ENCODE data around the gene CLEC3B. TPM values are rescaled to one million over a fixed set of nuclear protein-coding genes. Genes with fewer than 3 reads are reported as not detected.
"Not testable (repeated sequence)": the region's sequence is repeated elsewhere in the genome, so short reads cannot be mapped to it uniquely, and the experiment has no call there.

Gene CLEC3B, protein sequence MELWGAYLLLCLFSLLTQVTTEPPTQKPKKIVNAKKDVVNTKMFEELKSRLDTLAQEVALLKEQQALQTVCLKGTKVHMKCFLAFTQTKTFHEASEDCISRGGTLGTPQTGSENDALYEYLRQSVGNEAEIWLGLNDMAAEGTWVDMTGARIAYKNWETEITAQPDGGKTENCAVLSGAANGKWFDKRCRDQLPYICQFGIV
- total RNA-seq: 70.8 TPM
- long read RNA-seq, transcript CLEC3B-201 (3 exons, 936 nt): major isoform, 39 of 40 reads
- long read RNA-seq, partial matches to known transcripts: 0 of 40 reads
- long read RNA-seq, other reads (novel, unspliced or antisense): 1 of 40 reads

DNA sequence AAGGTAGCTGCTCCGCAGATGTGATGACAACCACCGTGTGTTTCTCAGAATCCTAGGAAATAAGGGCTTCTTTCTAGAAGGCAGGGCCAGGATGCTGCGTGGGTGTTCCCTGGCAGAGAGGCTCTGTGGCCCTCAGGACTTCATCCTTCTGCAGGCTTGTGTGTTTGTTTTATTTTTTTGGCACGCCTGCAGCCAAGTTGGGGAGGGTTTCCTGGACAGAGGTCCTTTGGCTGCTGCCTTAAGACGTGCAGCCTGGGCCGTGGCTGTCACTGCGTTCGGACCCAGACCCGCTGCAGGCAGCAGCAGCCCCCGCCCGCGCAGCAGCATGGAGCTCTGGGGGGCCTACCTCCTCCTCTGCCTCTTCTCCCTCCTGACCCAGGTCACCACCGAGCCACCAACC, at the start of gene CLEC3B:
Gene CLEC3B, plus strand, starts transcription at position 266 of the 400 bp plus-strand sequence. Its CDS starts 60 bp downstream, at position 326.
- DNase-seq (ENCODE audit: missing footprints) (peak; percentile 83), ATAC-seq (peak; percentile 80)
- intact Hi-C loops (cut with DNase I): loop anchor here (2.0 to 5.0 kb wide), 2 partner anchors 31 to 49 kb away; partner anchors contain the start of genes EXOSC7 and ZDHHC3

DNA sequence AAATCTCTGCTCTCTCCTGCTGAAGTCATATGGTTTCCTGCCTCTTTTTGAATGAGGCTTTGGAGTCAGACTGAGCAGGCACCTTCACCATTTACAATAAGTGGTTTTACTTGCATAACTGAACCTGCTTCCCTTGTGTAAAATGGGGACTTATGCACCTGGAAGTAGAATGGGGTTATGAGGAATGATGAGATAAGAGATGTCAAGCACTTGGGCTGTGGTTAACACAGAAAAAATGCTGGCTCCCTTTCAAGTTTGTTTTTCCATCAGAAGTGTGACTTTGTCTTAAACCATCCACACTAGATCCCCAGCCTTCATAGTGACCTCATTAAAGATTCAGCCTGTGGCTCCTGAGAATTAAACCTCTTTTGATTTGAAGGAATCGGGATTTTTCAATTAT, 44.9 kb upstream of the CLEC3B start:
- intact Hi-C loops (cut with DNase I): no loop called here
- DNase-seq (ENCODE audit: missing footprints): no peak
- ATAC-seq: no peak

DNA sequence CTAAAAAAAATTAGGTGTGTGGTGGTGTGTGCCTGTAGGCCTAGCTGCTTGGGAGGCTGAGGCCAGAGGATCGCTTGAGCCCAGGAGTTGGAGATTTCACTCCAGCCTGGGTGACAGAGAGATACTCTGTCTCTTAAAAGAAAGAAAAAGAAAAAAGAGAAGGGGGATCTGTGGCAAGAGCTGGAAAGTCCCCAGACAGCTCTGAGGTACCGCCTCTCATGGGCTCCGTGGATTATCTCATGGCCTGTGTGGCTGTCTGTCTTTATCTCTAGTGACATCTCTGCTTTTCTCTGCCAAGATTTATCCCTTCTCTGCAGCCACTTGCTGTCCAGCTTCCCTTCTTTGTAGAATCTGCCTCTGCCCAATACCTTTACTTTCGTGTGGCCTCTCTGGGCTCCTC, 44.4 kb upstream of the CLEC3B start:
- no peak for DNase-seq (ENCODE audit: missing footprints)
- ATAC-seq: no peak
- intact Hi-C loops (cut with DNase I): no loop called here

DNA sequence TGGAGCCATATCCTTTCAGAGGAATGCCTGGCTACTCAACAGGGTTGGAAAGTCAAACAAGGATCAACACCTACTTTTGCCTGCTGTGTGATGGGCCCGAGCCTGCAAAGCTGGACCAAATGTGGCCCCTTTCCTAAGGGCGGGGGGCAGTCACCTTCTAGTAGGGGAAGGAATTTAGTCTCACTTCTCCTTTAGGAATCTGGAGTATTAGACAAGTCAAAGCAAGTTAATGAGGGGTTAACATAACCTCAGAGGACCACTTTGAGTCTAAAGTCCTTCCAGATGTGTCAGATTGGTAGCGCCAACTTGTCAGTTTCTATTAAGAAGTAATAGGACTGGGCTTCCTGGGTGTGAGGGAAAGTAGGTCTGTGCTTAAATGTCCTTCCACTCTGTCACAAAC, 43.3 kb upstream of the CLEC3B start:
- DNase-seq (ENCODE audit: missing footprints) (no peak), ATAC-seq (no peak)
- intact Hi-C loops (cut with DNase I): no loop called here

DNA sequence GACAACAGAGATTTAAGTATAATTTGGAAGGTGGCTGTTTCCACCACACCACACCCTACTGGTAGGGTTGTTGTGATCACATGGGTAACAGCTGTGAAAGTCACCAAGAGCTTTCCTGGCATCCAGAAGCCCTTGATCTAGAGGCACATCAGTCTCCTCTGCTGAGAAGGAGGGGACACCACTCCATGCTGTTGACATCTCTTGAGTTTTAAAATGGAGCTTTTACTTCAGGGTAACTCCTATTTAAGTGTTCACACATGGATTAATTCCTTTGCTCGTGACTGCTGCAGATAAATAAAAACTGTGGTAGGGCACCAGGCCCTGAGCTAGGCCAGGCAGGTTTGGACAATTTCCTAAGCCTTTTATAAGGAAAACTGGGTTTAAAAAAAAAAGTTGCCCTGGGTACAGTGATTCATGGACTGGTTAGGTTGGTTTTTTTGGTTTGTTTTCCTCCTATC, 42.6 kb upstream of the CLEC3B start:
- ATAC-seq (peak; percentile 67), DNase-seq (ENCODE audit: missing footprints) (no peak)
- intact Hi-C loops (cut with DNase I): no loop called here

DNA sequence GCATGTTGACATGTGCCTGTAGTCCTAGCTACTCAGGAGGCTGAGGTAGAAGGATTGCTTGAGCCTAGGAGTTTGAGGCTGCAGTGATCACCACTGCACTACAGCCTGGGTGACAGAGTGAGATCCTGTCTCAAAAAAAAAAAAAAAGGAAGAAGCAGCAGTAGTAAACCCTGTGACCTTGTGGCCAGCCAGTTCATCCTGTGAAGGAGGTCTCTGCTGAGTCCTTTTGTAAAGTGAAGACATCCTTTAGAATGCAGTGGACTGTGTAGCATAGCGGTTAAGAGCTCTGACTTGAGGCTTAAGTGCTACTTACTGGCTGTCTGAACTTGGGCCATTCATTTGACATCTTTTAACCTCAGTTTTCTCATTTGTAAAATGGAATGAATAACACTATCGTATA, 41.8 kb upstream of the CLEC3B start:
- DNase-seq (ENCODE audit: missing footprints) (no peak), ATAC-seq (no peak)
- intact Hi-C loops (cut with DNase I): no loop called here

DNA sequence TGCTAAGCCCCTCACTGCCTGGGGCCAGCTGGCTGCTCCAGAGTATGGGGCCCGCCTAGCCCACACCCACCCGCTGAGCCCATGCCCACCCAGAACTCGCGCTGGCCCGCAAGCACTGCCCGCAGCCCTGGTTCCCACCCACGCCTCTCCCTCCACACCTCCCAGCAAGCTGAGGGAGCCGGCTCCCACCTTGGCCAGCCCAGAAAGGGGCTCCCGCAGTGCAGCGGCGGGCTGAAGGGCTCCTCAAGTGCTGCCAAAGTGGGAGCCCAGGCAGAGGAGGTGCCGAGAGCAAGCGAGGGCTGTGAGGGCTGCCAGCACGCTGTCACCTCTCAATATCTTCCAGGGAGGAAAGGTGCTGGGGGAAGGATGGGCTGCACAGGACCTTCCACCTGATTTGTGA, 39.8 kb upstream of the CLEC3B start:
- ATAC-seq; intact Hi-C loops (cut with DNase I); DNase-seq (ENCODE audit: missing footprints): not testable (repeated sequence)

DNA sequence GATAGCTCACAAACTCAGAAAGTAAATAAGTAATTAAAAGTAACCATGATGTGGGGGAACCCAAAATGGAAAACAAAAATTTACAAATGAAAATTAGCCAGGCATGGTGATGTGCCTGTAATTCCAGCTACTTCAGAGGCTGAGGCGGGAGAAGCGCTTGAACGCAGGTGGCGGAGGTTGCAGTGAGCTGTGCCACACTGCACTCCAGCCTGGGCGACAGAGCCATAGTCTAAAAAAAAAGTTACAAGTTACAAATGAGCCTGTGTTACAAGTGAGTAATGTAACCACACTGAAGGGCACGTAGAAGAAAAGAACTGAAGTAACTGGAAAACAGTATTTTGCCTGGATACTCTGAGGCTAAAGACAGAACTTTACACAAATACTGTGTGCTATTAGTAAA, 38.8 kb upstream of the CLEC3B start:
- intact Hi-C loops (cut with DNase I): no loop called here
- DNase-seq (ENCODE audit: missing footprints) (no peak), ATAC-seq (no peak)

DNA sequence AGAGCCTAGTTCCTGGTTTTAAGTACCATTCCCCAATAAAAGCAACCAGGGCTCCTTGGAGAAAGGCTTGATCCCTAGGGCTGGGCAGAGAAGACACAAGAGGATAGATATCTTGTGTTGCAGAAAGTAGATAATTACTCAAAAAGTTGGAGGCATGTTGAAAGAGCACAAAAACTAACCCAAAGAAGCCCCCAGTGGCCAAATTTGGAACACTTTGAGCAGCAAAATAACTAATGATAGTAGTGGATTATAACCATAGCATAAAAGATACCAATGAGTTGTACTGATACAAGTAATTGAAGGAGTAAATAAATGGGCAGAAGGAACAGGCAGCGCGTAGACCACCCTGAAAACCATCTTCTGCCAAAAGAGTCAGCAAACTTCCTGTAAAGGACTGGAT, 38.0 kb upstream of the CLEC3B start:
- intact Hi-C loops (cut with DNase I): no loop called here
- DNase-seq (ENCODE audit: missing footprints): no peak

DNA sequence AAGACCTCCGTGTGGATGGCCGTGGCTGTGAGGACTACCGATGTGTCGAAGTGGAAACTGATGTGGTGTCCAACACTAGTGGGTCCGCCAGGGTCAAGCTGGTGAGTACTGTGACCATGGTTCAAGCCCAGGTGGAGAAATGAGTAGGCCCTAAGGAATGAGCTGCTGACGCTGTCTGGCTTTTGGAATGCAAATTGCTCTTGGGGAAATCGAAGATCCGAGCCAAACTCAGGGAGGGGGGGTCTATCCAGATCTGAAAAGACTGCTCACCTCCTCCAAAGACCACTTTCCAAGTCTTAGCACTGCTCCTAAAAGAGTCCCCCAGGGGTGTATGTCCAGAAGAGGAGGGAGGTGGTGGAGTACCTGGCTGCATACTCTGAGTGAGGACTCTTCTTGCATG, 37.0 kb upstream of the CLEC3B start:
- no peak for DNase-seq (ENCODE audit: missing footprints)
- intact Hi-C loops (cut with DNase I): no loop called here
- ATAC-seq: no peak

More for the DNA sequence above, 38.0 kb upstream of the CLEC3B start:
- ATAC-seq: no peak

- intact Hi-C loops (cut with DNase I): no loop called here
- DNase-seq (ENCODE audit: missing footprints): no peak
- ATAC-seq: no peak
These were observed 36.3 kb upstream of the CLEC3B start for GRCh38 chr3:44989636-44990373.

DNA sequence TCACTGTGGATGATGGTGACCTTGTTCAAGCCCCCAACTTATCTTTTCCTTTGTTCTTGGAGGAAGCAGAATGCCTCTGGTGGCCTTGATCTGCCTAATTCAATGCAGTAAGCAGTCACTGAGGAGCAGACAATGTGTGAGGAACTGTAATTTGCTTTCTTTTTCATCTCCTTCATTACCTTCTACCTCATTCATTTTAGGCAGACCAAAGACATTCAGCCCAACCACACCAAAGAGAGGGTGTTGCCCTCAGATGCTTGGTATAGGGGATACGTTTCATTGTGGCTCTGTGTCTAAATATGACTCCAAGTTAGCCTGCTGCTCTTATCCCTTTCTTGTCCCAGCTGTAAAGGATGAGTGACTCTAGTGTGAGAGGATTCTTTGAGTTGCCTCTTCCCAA, 34.8 kb upstream of the CLEC3B start:
- DNase-seq (ENCODE audit: missing footprints) (no peak), ATAC-seq (no peak)
- intact Hi-C loops (cut with DNase I): no loop called here

DNA sequence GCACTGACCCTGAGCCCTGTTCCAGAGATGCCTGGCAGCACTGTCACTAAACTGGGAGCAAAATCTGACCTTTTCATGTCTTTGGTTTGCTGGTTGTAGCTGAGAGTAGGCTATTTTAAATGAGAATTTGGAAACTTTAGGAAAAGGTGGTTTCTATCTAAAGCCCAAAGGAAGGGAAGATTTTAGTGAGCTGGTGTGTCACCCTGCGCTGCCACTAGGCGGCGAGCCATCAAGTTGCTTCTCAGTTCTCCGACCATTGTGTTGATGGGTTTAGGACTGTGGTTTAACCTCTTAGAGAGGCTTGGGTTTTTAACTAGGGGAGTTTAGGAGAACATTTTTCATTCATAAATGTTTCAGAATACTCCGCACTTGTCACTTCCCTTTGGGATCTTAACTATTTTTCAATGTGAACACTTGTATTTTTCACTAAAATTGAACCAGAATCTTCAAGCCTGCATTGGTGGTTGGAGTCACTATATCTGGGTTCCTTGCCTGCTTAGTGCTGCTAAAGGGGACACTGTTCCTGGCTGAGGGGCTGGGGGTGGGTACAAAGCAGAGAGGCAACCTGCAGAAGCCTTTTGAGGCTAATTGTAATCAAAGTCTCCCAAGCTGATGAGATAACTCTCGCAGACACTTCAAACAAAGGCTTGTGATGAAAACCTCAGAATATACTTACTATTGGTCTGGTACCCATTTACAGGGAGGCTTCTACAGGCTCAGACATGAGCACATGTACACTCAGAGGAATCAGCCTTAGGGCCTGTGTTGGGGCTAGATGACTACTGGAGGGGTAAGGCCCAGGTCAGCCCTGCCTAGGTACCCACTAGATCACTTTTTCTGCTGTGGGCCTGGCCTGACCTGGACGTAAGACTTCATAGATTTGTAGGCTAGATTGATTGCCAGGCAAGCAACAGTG, 33.3 kb upstream of the CLEC3B start:
- peak; percentile 73 for DNase-seq (ENCODE audit: missing footprints)
- intact Hi-C loops (cut with DNase I): no loop called here
- ATAC-seq: no peak

GRCh38 chr3:44993471-44994205, 32.5 kb upstream of the CLEC3B start:
- intact Hi-C loops (cut with DNase I): loop anchor here (2.0 kb wide), 1 partner anchor 33 kb away; the partner anchor contains the start of gene CLEC3B
- ATAC-seq (no peak), DNase-seq (ENCODE audit: missing footprints) (no peak)

GRCh38 chr3:44995142-44995770, 30.8 kb upstream of the CLEC3B start:
- ATAC-seq: peak; percentile 75
- intact Hi-C loops (cut with DNase I): loop anchor here (2.0 kb wide), 1 partner anchor 32 kb away; the partner anchor contains the start of gene CLEC3B
- no peak for DNase-seq (ENCODE audit: missing footprints)

GRCh38 chr3:44996556-44996969, 29.5 kb upstream of the CLEC3B start:
- no peak for ATAC-seq
- intact Hi-C loops (cut with DNase I): no loop called here

DNA sequence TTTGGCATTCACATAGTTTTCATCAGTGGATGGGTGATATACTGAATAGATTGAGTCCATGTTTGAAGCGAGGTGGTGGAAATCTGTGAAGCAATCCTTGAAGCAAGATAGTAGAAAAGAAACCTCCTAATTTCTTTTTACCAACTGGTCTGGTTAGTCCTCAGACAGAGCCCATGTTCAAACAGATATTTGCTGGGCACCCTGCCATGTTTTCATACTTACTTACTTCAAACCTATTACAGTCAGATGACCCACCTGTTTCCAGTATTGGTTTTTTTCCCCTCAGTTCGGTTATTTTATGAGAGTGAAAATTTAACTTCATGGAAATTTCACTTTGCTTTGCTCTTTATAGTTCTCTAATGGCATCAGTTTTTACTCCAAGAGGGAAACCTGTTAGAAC, 26.3 kb upstream of the CLEC3B start:
- DNase-seq (ENCODE audit: missing footprints) (no peak), ATAC-seq (no peak)
- intact Hi-C loops (cut with DNase I): no loop called here

More at GRCh38 chr3:44996556-44996969, 29.5 kb upstream of the CLEC3B start:
- no peak for DNase-seq (ENCODE audit: missing footprints)

DNA sequence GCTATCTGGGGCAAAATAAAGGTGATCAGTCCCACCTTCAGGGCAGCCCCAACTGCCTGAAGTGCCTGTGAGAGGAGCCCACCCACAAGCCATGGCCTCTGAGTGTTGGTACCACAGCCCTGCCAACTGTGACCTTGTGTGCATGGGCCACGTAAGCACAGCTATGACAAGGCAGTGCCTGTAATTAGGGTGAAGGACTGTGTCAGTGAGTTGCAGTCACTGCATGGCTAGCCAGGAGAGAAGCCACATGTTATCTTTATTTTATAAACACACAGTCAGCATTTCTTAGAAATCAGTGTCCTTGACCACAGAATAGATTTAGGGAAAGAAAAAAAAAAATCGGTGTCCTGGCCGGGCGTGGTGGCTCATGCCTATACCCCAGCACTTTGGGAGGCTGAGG, 25.3 kb upstream of the CLEC3B start:
- no peak for DNase-seq (ENCODE audit: missing footprints)
- intact Hi-C loops (cut with DNase I): no loop called here
- no peak for ATAC-seq
